NCI-H1092 (cell line): ENCODE results near the gene GPR173.

Experiments used
- DNase-seq: peaks from one replicate; lab custom pipeline; 2025; lab: John Stamatoyannopoulos, UW

The GPR173 gene, protein sequence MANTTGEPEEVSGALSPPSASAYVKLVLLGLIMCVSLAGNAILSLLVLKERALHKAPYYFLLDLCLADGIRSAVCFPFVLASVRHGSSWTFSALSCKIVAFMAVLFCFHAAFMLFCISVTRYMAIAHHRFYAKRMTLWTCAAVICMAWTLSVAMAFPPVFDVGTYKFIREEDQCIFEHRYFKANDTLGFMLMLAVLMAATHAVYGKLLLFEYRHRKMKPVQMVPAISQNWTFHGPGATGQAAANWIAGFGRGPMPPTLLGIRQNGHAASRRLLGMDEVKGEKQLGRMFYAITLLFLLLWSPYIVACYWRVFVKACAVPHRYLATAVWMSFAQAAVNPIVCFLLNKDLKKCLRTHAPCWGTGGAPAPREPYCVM

DNA sequence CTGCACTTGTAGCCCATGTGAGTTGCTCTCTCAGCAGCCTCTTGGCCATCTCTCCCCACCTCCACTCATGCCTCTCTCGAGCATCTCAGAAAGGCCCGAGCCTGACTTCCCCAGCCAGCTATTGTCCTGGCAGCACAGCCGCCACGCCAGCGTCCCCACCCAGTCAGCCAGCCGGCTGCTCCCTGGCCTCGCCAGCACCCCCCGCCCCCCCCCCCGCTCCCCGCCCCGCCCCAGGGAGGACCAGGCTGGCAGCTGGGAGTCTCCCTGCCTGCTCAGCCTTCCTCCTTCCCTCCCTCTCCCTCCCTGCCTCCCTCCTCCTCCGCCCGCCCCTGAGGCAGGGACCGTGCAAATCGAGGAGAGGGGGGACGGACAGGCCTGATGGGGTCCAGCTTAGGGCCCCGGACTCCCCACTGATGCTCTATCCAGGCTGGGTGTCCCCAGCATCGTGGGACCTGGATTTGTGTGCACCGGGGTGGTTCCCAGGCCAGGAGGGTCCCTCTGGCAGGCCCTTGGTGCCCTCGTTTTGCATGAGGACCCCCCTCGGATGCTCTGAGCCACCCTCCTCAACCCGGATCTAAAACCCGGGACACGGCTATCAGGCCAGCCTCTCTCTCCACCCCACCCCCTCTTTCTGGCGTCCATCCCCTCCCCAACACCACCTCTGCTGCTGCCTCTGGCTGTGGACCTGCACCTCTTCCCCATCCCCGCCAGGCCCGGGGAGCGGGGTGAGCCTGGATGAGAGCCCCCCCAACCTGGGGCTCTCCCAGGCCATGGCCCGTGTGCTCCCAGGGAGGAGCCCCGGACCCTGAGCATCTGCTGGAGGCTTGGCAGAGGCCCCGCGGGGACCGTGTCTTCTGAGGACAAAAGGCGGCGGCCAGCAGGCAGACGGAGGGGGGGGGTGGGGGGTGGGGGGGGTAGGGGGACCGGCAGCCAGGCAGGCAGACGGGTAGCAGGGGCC is at the start of gene GPR173:
TSS of gene GPR173 (plus strand) at position 621 of the 958 bp plus-strand sequence. CDS start 27,833 bp downstream, outside the sequence.
- peak; percentile 38 for DNase-seq

DNA sequence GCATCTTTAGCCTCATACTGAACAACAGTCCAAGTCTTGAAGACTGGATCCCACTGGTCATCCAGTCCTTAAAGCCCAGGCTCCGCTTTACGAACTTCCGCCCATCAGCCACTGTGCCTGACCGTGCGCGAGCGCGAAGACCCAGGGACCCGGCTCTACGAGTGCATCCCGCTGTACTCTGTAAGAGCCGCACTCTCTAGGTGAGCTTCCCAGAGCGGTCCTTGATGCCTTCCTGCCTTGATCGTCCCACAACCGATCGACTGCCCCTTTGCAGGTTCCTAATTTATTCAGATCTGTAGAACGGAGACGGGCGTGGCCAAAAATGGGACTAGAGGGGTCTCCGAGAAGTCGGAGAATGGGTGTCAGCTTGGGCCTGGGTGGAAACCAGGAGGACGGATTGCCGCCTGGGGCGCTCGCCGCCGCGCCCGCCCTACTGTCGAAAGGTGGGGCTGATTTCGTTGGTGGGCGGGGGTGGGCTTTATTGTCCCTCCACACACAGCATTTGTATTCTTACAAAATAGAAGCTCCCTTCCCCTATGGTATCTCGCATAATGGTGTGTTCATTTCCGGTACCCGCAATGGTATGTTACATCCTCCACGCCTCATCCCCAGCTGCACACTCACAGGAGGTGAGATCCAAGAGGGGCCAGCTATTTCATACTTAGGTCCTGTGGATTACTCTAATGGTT is 48.0 kb upstream of the GPR173 start:
- no peak for DNase-seq

DNA sequence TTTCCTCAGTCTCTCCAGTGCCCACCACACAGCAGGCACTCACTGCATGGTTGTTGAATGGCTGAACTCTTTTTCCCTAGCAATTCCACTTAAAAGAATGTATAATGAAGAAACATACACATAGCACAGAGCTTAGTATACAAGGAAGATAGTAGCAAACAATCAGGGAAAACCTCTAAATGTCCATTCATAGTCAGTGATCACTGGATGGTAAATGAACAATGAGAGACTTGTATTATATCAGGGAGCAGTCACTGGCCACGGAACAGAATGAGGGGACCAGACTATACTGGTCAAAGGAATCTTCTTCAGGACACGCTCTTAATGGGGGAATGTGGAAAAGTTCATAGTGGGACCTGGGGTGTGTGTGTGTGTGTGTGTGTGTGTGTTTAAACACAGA is 46.6 kb upstream of the GPR173 start:
- DNase-seq, result no peak

DNA sequence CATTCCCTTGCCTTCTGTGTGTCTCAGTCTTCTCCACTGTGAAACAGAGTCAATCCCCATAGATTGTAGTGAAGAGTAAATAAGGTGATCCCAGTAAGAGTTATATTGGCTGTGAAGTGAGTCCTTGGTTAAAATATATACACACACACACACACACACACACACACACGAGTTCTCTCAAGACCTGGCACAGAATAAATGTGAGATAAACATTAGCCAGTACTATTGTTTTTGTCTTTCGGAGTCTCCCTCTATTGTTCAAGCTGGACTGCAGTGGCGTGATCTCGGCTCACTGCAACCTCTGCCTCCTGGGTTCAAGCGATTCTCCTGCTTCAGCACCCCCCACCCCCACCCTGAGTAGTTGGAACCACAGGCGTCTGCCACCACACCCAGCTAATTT is 45.5 kb upstream of the GPR173 start:
- DNase-seq, result no peak

DNA sequence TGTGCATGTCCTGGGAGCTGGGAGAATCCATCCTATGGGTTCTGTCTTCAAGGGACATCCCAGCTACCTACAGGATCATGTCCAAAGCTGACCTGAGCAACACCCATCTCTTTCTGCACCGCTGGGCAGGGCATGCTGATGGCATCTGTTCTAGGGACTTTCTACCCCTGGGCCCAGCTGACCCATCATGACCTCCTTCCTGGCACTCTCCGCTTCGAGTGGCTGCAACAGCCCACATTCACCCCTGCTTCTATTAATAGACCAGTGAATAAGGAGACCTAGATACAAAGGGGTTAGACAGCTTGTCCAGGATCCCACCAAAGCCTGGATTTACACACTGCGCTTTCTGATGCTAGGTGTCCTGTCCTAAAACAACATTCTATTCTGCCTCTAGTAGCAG is 44.6 kb upstream of the GPR173 start:
- no peak for DNase-seq

DNA sequence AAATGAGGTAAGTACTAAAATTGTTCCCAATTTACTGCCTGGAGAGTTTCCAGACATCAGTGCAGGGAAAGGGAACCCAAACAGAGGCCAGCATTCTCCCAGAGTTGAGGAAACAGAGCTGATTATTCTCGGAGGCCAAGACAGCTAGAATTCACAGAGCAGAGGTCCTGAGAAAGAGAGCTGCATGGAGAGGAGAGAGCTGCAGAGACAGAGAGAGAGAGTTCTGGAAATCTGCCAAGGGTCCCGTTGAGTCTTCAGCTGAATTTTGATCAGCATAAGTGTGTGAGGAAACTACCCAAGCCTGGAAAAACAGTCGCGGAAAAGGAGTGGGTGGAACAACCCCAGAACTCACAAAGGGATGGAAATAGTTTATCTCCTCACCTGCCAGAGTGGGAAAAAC is 43.8 kb upstream of the GPR173 start:
- DNase-seq, result no peak

DNA sequence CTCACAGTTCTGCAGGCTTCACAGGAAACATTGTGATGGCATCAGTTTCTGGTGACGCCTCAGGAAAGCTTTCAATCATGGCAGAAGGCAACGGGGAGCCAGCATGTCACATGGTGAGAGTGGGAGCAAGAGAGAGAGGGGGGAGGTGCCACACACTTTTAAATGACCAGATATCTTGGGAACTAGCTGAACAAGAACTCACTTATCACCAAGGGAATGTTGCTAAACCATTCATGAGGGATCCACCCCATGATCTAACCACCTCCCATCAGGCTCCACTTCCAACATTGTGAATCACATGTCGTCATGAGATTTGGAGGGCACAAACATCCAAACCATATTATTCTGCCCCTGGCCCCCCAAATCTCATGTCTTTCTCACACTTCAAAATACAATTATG is 43.3 kb upstream of the GPR173 start:
- DNase-seq, result no peak

DNA sequence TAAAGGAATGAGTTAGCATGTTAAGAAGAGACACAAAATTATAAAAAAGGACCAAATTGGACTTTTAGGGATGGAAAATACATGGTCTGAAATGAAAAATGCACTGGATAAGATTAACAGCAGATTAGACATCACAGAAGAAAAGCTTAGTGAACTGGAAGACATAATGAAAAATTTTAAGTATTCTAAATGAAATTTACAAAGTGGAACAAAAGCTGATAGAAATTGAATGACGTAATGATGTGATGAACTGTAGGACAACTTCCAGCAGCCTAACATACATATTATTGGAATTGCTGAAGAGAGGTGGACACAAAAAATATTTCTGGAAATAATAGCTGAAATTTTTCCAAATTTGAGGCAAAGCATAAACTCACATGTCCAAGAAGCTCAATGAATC is 39.6 kb upstream of the GPR173 start:
- DNase-seq, result no peak

DNA sequence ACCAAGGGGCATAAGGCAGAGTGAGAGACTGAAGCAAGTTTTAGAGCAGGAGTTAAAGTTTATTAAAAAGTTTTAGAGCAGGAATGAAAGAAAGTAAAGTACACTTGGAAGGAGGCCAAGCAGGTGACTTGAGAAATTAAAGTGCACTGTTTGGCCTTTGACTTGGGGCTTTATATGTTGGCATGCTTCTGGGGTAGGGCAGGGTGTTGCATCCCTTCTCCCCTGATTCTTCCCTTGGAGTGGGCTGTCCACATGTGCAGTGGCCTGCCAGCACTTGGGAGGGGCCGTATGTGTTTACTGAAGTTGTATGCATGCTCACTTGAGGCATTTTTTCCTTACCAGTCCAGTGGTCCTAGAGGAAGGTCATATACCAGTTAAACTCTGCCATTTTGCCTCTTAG is 35.3 kb upstream of the GPR173 start:
- DNase-seq, result no peak

DNA sequence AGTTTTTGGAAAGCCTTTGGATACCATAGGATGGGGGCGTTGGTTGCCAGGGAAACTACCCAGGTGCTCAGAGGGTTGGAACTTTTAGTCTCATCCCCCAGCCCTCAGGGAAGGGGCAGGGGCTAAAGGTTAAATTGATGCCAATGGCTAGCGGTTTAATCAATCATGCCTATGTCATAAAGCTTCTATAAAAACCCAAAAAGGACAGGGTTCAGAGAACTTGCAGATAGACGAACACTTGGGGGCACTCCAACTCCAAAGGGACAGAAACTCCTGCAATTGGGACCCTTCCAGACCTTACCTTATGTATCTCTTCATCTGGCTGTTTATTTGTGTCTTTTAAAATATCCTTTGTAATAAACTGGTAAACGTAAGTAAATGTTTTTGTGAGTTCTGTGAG is 30.0 kb upstream of the GPR173 start:
- no peak for DNase-seq

DNA sequence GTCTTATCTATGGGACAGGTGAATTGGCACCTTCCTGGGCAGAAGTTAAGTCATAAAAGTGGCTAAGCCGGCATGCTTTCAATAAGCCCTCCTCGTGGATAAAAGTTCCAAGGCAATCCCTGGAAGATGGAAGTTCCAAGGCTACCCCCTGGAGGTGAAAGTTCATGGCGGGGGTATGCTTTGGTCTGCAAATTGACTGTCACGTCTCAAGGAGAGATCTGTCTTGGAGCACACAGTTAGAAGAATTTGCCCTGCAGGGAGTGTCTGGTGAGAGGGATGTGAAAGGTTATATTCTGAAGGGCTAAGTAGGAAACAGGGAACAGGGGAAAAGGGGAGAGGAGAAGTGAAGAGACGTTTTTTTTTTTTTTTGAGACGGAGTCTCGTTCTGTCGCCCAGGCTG is 26.2 kb upstream of the GPR173 start:
- DNase-seq, result no peak

DNA sequence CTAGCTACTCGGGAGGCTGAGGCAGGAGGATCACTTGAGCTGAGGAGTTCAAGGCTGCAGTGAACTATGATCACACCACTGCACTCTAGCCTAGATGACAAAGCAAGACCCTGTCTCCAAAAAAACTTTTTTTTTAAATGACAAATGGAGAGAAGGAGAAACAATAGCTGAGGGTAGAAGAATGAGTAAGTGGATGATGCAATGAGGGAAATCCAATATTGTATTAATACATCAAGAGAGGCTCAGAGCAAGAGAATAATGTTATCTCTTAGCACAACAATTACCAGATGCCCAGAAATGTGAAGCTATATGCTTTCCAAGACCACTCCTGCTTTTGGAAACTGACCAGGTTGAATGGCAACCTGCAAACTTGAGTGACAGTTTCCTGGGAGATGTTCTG is 19.9 kb upstream of the GPR173 start:
- no peak for DNase-seq

DNA sequence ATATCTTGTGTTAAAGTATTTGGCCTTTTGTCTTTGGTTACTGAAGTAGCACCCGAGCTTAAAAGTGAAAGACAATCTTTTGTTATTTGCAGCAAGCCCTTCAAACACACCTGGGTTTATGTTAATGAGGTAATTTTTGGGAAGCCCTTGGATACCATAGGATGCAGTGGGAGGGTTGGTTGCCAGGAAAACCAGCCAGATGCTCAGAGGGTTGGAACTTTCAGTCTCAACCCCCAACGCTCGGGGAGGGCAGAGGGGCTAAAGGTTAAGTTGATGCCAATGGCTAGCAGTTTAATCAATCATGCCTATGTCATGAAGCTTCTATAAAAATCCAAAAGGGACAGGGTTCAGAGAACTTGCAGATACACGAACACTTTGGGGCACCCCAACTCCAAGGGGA is 17.2 kb upstream of the GPR173 start:
- DNase-seq, result no peak

DNA sequence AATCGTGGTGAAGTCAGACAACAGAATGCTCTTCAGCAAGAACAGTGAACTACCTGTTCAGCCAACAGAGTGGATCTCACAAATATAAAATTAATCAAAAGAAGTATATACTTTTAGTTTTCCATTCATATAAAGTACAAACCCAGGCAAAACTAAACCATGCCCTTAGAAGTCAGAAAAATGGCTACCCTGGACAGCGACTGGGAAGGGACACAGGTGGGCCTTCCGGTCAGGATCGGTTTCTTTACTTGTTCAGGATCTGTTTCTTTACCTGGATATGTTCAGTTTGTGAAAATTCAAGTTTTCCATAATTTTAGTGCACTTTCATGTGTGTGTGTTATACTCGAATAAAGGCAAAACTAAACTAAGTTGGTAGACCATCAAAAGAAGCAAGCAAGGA is 12.4 kb upstream of the GPR173 start:
- DNase-seq, result no peak

DNA sequence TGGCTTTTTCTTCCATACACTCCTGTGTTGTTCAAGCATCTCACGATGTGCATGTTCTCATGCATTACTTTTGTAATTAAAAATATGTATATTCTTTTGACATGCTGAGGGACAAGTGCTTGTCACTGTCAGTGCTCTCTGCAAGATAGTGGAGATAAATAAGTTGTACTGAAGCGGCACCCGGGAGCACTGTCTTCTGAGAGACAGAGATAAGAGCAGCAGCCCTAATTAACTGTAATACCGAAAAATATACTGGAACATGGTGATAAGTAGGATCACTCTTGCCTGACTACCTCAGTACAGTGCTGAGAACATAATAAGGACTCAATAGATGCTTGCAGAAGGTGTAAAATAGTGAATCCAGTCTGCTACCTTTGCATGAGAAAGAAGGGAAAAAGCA is 9.4 kb upstream of the GPR173 start:
- no peak for DNase-seq

DNA sequence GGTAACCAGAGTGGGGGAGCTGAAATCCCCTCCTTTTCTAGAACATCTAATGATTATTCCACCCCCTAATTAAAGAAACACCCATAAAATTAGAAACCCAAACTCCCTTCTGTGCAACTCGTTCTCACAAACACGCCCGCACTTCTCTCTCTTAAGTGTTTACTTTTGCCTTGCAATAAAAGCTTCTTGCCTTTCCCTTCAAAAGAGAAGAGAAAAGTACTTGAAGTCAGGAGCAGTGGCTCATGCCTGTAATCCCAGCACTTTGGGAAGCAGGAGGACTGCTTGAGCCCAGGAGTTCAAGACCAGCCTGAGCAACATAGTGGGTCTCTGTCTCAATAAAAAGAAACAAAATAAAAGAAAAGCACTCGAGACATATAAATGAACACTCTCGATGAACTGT is 3.6 kb upstream of the GPR173 start:
- DNase-seq, result no peak

DNA sequence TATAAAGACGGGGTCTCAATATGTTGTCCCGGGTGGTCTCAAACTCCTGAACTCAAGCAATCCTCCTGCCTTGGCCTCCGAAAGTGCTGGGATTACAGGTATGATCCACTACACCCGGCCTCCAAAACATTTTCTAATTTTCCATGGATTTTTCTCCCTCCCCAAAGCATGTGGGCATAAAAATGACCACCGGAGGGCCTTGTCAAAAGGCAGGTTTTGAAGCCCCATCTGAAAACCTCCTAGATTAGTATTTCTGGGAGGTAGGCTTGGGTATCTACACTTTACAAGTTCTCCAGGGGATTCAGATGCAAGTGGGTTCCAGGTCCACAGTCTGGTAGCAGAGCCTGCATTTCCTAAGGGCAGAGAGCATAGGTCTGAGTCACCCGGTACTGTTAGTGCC is 1.4 kb upstream of the GPR173 start:
- DNase-seq, result no peak

DNA sequence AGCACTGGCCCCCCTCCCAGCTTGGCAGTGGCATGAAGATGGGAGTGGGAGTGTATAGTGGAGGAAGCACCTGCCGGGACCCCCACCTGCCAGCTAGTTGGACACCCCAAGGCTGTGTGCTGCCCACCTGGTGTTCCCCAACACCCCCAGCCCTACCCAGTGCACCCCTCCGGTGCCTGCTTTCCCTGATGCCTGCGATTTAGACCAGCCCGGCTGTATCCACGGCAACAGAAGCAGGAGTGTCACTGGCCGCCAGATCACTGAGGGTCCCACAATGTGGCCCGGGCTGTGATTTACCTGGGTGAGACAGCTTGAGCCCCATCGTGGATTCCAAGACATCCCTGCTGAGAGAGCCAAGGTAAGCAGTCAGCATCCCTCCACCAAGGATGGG is 533 bp downstream of the GPR173 start:
- DNase-seq, result no peak

DNA sequence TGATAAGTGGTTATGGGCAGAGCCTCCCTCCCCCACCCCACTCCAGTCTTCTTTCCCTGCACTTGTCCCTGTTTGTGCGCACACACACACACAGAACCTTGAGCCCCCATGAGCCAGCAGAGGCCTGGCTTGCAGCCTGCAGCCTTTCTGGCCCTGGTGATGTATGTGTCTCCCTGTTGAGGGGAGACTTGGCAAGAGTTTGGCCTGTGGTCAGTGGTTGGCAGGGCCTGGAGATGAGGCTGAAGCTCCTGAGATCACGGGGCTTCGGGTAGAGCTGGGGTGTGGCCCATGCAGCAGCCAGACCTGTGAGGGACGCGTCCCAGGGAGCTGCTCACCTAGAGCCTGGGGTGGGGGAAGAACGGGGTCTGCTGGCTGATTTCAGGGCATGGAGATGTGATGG is 2.3 kb downstream of the GPR173 start:
- DNase-seq, result no peak

DNA sequence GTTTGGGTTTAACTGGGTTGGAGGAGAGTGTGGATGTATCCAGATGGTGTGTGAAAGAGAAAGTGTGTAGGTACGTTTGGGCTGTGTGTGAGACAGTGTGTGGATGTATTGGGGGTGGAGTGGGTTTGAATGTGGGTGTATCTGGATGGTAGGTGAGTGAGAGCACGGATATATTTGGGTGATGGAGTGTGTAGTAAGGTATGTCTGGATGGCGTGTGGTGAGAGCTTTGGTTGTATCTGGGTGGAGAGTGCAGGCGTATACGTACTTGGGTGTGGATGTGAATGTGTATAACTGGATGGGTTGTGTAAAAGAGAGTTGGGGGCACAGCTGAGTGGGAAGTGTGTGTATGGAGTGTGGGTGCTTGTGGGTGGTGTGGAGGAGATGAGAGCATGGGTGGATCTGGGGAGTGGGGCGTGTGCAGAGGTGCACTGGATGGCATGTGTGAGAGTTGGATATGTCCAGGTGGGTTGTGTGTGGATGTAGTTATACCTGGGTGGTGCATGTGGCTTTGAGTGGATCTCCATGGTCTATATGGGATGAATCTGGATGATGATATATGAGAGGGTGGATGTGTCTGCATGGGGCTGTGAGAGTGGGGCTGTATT is 6.8 kb downstream of the GPR173 start:
- no peak for DNase-seq

DNA sequence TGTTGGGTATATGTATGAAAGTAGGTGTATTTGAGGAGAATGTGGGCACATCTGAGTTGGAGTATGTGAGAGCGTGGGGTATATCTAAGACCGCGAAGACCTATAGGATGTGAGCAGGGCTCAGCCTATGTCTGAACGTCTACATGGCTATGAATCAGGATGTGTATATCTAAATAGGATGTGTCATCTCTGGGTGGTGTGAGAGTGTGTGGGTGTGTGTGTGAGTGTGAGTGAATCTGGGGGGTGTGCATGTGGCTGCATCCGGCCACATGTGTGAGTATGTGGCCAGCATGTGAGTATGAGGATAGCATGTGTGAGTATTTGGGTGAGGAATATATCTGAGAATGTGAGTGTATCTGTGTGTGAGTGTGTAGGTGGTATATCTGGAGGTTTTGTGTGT is 7.7 kb downstream of the GPR173 start:
- DNase-seq, result no peak

DNA sequence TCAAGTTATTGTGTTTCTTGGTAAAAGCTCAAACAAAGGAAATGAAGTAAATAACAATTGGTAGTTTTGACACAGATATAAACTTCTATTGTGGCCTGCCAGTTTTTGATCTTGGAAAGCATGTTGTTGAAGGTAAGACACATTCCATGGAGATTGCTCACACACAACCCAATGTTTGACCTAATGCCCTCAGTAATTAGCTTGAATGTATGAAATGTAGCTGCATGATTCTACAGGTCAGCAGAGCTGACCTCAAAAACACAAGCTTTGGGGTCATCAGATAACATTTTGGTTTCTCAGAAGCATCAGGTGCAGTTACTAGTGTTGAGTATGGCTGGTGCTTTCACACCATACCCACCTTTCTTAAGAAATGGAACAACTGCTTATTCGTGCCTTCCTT is 16.5 kb downstream of the GPR173 start:
- DNase-seq, result no peak
